Stimulated activated CD8-positive, alpha-beta memory T cell treated with anti-CD3 and anti-CD28 coated beads, Interleukin-4, amount 100 ng/mL, for 48 hours (primary cell): ENCODE results near the gene DAPK1.

Source experiments
- DNase-seq: peaks from one replicate; pipeline ENCODE4 v3.0.0-alpha.2; 2020

Gene DAPK1

GRCh38 chr9:87648606-87649005 lies 150.9 kb downstream of the DAPK1 start:
- no peak for DNase-seq

- no peak for DNase-seq
These were observed 153.1 kb downstream of the DAPK1 start for GRCh38 chr9:87650611-87651295.

DNA sequence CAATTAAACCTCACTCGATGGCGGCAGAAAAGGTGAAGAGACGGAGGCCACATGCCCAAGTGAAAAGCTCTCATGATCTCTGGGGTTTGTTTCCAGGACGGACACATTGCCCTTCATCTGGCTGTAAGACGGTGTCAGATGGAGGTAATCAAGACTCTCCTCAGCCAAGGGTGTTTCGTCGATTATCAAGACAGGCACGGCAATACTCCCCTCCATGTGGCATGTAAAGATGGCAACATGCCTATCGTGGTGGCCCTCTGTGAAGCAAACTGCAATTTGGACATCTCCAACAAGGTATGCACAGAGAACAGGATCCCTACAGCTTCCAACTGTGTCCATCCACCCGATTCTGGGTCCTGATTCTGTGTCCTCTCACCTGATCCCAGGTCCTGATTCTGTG lies 153.8 kb downstream of the DAPK1 start:
- DNase-seq: no peak

- DNase-seq: no peak
These were observed 156.3 kb downstream of the DAPK1 start for GRCh38 chr9:87653941-87654340.

DNA sequence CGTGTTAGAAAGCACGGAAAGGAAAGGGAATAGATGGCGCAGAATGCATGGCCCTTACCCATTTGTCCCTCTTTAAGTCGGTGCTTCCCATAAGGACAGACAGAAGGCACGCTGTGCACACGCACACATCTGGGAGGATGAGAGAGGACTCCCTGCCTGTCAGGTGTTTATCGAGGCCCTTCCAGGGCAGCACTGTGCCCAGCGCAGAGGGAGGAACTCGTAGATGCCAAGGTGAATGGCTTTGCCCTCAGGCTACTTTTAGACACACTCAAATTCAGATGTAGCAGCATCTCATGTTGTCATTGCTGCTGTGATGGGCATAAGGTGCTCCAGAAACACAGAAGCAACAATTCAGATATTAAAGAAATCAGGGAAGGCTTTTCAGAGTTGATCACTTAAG lies 158.1 kb downstream of the DAPK1 start:
- no peak for DNase-seq

DNA sequence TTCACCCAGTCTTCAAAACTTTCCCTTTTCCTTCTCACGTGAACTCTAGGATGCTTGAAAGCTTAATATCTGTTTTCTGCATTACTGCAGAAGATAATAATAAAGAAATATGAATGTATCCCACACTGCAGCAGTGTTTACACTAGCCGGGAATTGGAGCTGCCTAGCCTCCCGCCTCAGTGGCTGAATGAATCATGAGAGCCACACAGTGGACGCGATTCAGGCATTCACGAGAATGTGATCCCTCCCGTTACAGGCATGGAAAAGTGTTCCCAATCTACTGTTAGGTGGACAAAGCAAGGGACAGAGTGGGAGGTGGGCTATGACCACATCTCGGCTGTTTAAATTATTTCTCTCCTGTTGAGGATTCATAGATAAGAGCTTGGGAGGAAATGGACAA lies 158.8 kb downstream of the DAPK1 start:
- DNase-seq: no peak

GRCh38 chr9:87657190-87657589 lies 159.5 kb downstream of the DAPK1 start:
- DNase-seq: no peak

GRCh38 chr9:87657893-87658292 lies 160.2 kb downstream of the DAPK1 start:
- no peak for DNase-seq

DNA sequence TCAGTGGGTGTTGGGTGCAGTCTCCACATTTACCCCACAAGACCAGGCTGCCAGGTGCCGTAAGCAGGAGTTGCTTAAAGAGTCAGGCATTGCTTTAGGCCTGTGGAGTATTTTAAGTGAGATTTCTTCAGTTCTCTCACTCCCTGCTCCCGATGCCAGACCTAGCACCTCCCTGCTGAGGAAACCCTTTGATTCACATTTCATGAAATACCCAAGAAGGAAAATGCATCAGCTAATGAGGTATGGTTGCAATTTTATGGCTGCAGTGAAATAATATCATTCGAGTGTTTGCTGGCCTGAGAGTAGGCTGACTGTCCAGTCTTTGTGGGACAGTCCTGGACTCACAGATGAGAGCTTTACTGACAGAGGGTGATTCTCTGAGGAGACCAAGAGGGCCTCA lies 160.8 kb downstream of the DAPK1 start:
- no peak for DNase-seq

- no peak for DNase-seq
These were observed 162.1 kb downstream of the DAPK1 start for GRCh38 chr9:87659534-87660419.

- no peak for DNase-seq
These were observed 163.6 kb downstream of the DAPK1 start for GRCh38 chr9:87661241-87661640.

DNA sequence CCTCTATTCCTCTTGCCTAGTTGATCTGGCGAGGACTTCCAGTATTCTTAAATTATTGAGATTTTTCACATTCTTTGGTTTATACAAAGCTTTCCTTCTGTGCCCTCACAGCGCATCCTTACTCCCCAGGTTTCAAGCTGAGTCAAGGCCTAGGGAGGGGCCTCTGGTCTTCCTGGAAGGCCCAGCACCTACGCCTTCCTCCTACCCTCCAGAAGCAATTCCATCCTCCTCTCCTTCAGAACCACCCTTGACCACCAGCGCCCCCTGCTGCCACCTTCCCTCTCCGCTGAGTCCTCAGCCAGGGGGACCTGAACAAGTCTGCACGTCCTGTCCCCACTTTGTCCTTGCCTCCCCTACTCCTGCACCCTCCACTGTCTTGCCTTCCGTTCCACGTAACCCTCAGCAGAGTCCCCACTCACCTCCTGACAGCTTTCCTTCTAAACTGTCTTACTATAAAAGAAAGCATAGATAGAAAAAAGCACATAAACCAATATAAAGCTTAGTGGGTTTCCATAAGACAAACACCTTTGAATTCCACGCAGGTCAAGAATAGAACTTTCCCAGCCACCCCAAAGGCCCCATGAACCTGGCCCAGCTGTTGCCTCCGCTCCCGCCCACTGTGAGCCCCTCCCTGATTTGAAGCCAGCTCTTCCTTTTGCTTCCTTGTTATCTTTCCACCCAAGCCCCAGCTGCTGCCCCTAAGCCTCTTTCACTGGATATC lies 165.3 kb downstream of the DAPK1 start:
- DNase-seq: peak; percentile 91

- no peak for DNase-seq
These were observed 165.9 kb downstream of the DAPK1 start for GRCh38 chr9:87663556-87663955.

DNA sequence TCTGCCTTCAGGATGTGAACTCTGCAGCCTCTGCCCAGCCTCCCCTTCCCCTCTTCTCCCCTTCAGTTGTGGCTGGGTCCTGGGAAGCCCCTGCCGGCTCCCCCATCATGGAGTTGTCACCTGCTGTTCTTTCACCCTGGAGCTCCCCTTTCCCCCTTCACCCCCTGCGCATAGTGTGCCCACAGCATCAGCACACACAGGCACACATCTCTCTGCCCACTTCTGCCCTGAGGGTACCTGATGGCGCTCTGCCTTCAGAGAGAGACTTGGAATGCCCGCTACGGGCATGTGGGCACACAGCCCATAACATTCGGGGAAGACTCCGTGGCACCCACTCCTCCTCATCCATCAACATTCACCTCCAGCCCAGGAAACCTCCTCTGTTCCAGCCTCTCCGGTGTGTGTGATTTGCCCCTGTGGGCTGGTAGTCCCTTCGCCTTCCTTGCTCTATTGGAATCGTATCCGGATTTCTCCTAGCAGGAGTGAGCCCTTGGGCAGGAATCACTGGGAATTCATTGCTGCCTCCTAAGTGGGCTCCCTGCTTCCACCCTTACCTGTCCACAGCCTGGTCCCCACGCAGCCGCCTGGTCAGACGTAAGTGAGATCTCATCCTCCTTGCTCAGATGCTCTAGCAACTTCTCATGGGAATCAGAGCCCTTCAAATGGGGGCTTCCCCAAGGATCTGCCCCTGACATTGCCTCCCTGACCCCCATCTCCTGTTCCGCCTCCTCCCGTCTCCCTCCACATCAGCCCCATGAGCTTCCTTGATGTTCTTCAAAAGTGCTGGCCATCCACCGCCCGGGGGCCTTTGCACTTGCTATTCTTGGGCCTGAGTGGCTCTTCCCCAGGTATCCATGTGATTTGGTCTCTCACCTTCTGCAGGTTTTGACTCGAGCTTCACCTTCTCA lies 166.7 kb downstream of the DAPK1 start:
- DNase-seq: no peak

DNA sequence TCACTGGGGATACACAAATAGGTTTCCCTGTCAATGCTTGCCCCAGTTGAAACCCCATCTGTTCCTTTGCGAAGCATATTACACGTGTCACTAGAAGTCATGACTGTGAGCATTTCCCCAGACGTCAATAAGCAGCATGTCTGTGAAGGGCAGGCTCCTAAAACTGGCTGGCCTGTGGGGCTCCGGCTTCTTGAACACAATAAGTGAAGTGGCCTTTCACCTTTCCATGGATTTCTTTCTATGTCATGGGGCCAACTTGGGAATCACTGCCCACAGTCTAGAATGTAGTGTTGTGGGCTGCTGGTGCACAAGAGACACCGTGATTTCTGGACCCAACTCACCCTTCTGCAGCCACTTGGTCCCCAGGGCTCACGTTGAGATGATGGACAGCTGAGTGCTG lies 167.8 kb downstream of the DAPK1 start:
- DNase-seq: no peak

DNA sequence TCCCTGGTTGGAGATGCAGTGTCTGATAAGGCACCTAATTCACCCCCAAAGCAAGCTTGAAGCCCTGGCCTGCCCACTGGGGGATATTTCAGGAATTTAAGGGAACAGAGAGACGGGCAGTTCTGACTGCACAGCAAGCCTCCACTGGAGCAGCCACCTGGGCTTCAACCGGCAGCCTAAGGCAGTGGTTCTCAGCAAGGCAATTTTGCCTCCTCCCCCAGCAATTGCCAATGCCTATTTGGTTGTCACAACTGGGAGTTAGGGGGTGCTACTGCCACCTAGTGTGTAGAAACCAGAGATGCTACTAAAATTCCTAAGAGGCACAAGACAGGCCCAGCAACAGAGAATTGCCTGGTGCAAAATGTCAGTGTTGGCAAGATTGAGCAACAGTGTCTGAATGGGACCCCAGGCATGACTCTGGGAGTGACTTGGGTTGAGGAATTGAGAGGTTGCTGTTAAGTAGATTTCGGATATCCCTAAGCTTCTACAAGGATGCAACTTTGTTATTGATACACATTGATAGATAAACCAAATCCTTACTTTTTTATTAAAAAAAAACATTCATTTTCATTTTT lies 169.6 kb downstream of the DAPK1 start:
- no peak for DNase-seq

DNA sequence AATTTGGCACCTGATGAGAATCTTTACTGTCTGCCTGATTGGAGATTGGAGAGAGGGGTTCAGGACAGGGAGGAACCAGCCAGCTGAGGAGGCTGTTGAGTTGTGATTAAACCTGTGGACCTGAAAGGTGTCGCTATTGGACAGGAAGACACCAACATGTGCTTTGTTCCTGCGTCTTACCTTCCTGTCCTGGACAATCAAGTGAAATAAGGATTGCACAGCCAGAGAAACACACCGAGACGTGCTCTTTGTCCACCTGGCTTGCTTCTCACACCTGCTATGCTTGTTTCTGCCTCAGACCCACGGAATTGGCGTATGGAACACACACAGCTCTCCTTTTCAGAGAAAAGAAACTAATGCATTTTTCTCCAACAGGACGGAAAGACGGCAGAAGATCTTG lies 170.6 kb downstream of the DAPK1 start:
- no peak for DNase-seq

- DNase-seq: no peak
These were observed 171.1 kb downstream of the DAPK1 start for GRCh38 chr9:87668722-87669121.

DNA sequence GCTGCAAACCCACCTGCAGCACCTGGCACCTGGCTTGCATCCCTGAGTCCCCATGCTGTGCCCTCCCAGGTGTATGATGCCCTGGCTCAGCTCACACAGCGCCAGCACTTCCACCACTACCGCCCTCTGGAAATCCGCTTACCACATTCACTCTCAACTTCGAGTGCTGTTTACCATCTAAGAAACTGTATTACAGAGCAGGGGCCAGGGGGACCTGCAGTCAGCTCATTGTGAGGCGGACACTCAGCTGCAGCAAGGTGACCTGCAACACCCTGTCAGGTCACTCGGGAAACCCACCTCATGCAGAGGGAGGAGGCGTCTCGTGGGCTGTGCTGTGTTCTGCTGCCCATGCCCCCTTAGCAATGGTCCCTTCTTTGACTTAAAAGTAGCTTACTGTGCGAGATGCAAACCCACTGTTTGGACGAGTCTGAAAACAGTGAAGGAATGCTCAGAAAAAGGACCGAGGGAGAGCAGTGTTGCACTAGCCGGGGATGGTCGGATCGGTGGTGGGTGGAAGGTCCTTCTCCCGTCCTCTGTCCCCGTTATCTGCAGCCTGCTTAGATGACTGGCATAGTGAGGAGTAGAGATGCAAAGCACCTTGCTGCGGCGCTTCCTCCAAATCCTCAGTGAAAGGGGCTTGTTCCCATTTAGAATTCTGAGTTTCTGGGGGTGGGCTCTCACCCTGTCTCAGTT lies 173.1 kb downstream of the DAPK1 start:
- DNase-seq: no peak

GRCh38 chr9:87671478-87671877 lies 173.8 kb downstream of the DAPK1 start:
- no peak for DNase-seq

DNA sequence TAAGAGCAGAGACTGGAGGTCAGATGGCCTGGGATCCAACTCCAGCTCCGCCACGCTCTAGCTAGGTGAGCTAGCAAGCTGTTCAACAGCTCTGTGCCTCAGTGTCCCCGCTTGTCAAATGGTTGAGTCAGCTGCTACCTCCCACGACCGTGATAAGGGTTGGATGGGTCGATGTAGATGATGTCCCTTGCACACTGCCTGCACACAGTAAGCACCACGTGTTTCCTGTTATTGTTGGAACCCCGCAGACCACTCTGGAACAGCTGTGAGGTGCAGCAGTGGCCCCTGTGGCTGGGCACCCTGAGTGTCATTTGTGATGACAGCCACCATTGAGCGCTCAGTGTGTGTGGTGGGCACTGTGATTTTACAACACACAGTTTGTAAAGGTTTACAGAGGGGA lies 174.3 kb downstream of the DAPK1 start:
- DNase-seq: no peak

DNA sequence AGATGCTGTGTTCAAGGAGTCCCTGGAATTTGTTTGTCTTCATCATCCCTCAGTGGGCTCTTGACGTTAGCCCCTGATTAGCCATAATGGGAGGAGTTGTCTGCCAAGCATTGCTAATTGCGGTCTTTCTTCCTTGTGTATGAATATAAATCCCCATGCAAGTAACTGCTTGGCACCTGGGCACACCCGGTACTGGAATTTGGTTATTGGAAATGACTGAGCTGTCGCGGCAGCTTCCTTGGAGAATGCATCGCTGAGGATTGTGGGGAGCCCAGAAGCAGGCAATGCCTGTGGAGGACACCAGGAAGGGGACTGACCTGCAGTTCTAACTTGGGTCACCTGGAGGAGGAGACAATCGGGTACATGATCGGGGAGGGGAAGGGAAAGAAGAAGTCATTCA lies 174.9 kb downstream of the DAPK1 start:
- no peak for DNase-seq
